HG02938 (cell line): ENCODE data around the gene OVOL2.
"Not testable (repeated sequence)": the region's sequence is repeated elsewhere in the genome, so short reads cannot be mapped to it uniquely, and the experiment has no call there.

Experiments
- ATAC-seq: cut with Tn5 transposase; IDR thresholded peaks from one replicate; pipeline ENCODE4 v1.9.1; 2021; ENCODE audit warnings: mild to moderate bottlenecking, moderate library complexity; ENCODE audit not compliant: unreplicated experiment

OVOL2 gene

GRCh38 chr20:18057101-18057993 lies at the start of gene OVOL2:
Gene OVOL2, minus strand, starts transcription at chr20:18057916. Its CDS starts 282 bp downstream, at chr20:18057634.
- ATAC-seq, result no peak

- ATAC-seq, result no peak
These were observed 45.8 kb upstream of the OVOL2 start for GRCh38 chr20:18103497-18103896.

- no peak for ATAC-seq
These were observed 43.6 kb upstream of the OVOL2 start for GRCh38 chr20:18101125-18101810.

- not testable (repeated sequence) for ATAC-seq
These were observed 42.9 kb upstream of the OVOL2 start for GRCh38 chr20:18100569-18100968.

GRCh38 chr20:18094191-18094590 lies 36.5 kb upstream of the OVOL2 start:
- ATAC-seq, result no peak

- ATAC-seq, result no peak
These were observed 35.7 kb upstream of the OVOL2 start for GRCh38 chr20:18093388-18093787.

GRCh38 chr20:18092890-18093289 lies 35.2 kb upstream of the OVOL2 start:
- no peak for ATAC-seq

- no peak for ATAC-seq
These were observed 33.9 kb upstream of the OVOL2 start for GRCh38 chr20:18091623-18092022.

- no peak for ATAC-seq
These were observed 32.8 kb upstream of the OVOL2 start for GRCh38 chr20:18090477-18090876.

- ATAC-seq, result no peak
These were observed 32.3 kb upstream of the OVOL2 start for GRCh38 chr20:18090044-18090443.

GRCh38 chr20:18088841-18089240 lies 31.1 kb upstream of the OVOL2 start:
- not testable (repeated sequence) for ATAC-seq

GRCh38 chr20:18088298-18088697 lies 30.6 kb upstream of the OVOL2 start:
- ATAC-seq, result not testable (repeated sequence)

GRCh38 chr20:18087054-18087453 lies 29.3 kb upstream of the OVOL2 start:
- no peak for ATAC-seq

GRCh38 chr20:18080836-18081235 lies 23.1 kb upstream of the OVOL2 start:
- ATAC-seq, result not testable (repeated sequence)

GRCh38 chr20:18079756-18080353 lies 22.1 kb upstream of the OVOL2 start:
- ATAC-seq, result no peak

GRCh38 chr20:18077157-18077556 lies 19.4 kb upstream of the OVOL2 start:
- no peak for ATAC-seq

- no peak for ATAC-seq
These were observed 14.8 kb upstream of the OVOL2 start for GRCh38 chr20:18072532-18072931.

GRCh38 chr20:18066421-18067333 lies 9.0 kb upstream of the OVOL2 start:
- ATAC-seq, result no peak

GRCh38 chr20:18063676-18064075 lies 6.0 kb upstream of the OVOL2 start:
- ATAC-seq, result no peak

GRCh38 chr20:18059603-18060002 lies 1.9 kb upstream of the OVOL2 start:
- no peak for ATAC-seq
